Aorta (tissue), 5 donors: ENCODE measurements around the gene ADGRD2. TPM values are rescaled to one million over a fixed set of nuclear protein-coding genes. Genes with fewer than 3 reads are reported as not detected.
A peak's percentile ranks its signal among the peaks of the same experiment; 100 is the strongest.

ENCODE experiments used
- ATAC-seq: fragments of 200-7000 bp; cut with Tn5 transposase; one replicate; pipeline ENCODE4 v1.9.1; 2022; ENCODE audit warnings: moderate library complexity; ENCODE audit not compliant: low FRiP score
- DNase-seq, 2 donors: peaks; one replicate each; pipeline ENCODE4 v3.0.0-alpha.2; 2020
- H3K27ac ChIP-seq, 2 donors: one replicate each; pipeline ENCODE4 v1.5.1; 2013; ENCODE audit warnings: low read length in 2 of 2, mild to moderate bottlenecking in 2 of 2, moderate library complexity in 2 of 2, control low read depth in 1 of 2, inconsistent platforms in 1 of 2, low read depth in 1 of 2
- H3K27me3 ChIP-seq, 2 donors: one replicate each; pipeline ENCODE4 v1.6.1; 2013; ENCODE audit warnings: control low read depth in 1 of 2, low read length in 1 of 2, mild to moderate bottlenecking in 1 of 2, moderate library complexity in 1 of 2; ENCODE audit not compliant: insufficient read depth in 2 of 2, control insufficient read depth in 1 of 2
- H3K36me3 ChIP-seq, 2 donors: one replicate each; pipeline ENCODE4 v1.6.1; 2013; ENCODE audit warnings: control low read depth in 1 of 2, low read length in 1 of 2, mild to moderate bottlenecking in 1 of 2; ENCODE audit not compliant: insufficient read depth in 2 of 2, control insufficient read depth in 1 of 2
- H3K4me1 ChIP-seq, 2 donors: one replicate each; pipeline ENCODE4 v1.6.1; 2013; ENCODE audit warnings: low read length in 2 of 2, control low read depth in 1 of 2, mild to moderate bottlenecking in 1 of 2, moderate library complexity in 1 of 2; ENCODE audit not compliant: insufficient read depth in 2 of 2, control insufficient read depth in 1 of 2
- H3K4me3 ChIP-seq, 2 donors: one replicate each; pipeline ENCODE4 v1.5.1; 2013; ENCODE audit warnings: low read length in 2 of 2, control low read depth in 1 of 2, mild to moderate bottlenecking in 1 of 2
- H3K9me3 ChIP-seq: one replicate; pipeline ENCODE4 v1.6.1; 2013; ENCODE audit warnings: mild to moderate bottlenecking, low read length; ENCODE audit not compliant: control insufficient read depth
- WGBS, 2 donors: extraction: QIAGEN DNeasy Blood & Tissue Kit; methylation state at CpG; one replicate each; pipeline ENCODE4 v1.1.7; 2013; 5-methylcytosine and 5-hydroxymethylcytosine counted together
- intact Hi-C, 2 donors: fragments of 100-400 bp; cut with DNase I; formaldehyde crosslinking; loops; one replicate each; pipeline versions ENCODE4 v1.14.2 to v1.15.0; 2022
- polyA plus RNA-seq, 2 donors: library from polyadenylated mRNA; stranded (reverse); fragments of 200-250 nt; gene quantifications; one replicate each; pipeline ENCODE4 v1.2.3, GENCODE V29; 2013
- total RNA-seq, 2 donors: library from RNA; stranded (reverse); fragmentation: NEBNext Ultra II Directional; extraction: Animal tissue kit (Norgen Biotek cat#: 25700); gene quantifications; one replicate each; pipeline ENCODE4 v1.2.1, GENCODE V29; 2021
- donor health status: healthy with polysubstance abuse.
- donor health status: Bipolar disorder and iron deficiency.
- donor health status: DM: no; HTN: no; CAD: no.
- donor health status: DM: no; HTN: no; CAD: no.
- donor health status: DM: yes; HTN: yes; CAD: no.

The ADGRD2 gene
- total and polyA plus RNA-seq, 4 donors, result not detected

DNA sequence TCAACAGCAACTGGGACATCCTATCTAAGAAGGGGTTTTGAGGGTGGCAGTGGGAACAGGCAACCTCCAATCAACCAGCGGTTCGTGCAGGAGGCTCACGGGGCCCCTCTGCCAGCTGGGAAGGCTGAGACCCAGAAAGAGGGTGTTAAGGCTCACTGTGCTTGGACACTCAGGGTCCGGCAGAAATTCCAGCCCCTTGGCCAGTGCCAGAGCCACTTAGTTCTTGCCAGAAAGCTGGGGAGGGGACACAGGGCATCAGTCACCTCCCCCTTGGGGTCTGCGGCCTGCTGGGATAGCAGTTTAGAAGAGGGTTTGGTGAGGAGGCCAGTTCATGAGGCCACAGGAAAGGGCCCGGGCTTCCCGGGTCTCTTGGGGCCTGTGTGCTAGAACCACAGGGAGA is 20.5 kb downstream of the ADGRD2 start:
- ATAC-seq (no peak), DNase-seq (no peak)
- Histone ChIP-seq H3K27ac (no peak overlapping the region), H3K4me3 (no peak overlapping the region), H3K9me3 (no peaks in the 10 kb centered on the region), H3K36me3 (no peaks in the 10 kb centered on the region), H3K27me3 (no peaks in the 10 kb centered on the region), H3K4me1 (no peaks in the 10 kb centered on the region)
- WGBS, 2 donors, result 89 to 93% methylated on average over 7 of the region's 7 CpGs
- intact Hi-C loops, result no loop called here

DNA sequence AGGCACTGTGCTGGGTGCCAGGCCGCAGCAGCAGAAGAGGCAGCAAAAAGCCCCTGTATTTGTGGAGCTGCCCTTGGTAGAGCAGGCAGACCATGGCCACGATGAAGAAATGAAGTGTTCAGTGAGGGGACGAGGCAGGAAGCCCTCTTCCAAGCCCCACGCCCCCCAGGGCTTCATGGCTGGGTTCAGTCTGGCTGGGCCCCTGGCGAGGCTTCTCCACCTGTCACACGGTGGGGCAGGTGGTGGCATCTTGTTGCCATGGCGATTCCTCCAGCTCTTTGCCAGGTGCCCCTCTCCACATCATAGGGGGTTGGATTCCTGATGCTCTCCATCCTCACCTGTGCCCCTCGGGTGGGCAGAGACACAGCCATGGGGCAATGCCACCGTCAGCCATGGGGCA is 21.5 kb downstream of the ADGRD2 start:
- intact Hi-C loops, result no loop called here
- no peak for ATAC-seq
- Histone ChIP-seq H3K27ac (no peak overlapping the region), H3K4me1 (no peaks in the 10 kb centered on the region), H3K9me3 (no peaks in the 10 kb centered on the region), H3K4me3 (no peak overlapping the region), H3K36me3 (no peaks in the 10 kb centered on the region), H3K27me3 (no peaks in the 10 kb centered on the region)
- no peak for DNase-seq
- 85 to 86% methylated on average over 9 of the region's 9 CpGs for WGBS, 2 donors

DNA sequence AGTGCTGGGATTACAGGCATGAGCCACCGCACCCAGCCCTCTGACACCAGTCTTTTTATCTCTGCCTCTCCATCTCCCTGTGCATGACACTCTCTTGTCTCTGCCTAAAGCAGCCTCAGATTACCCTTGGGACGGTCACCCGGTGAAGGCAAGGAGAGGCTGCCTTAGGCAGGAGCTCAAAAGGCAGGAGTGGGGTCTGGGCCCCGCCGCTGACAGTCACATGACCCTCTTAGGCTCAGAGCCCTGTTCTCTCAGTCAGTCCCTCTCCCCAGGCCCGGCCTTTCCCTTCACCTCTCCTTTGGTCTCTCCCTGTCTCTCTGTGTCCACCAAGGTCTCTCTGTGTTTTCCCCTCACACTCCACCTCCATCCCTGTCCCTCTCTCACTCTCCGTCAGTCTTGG is 22.5 kb downstream of the ADGRD2 start:
- ATAC-seq, result no peak
- 75 to 82% methylated on average over 7 of the region's 7 CpGs for WGBS, 2 donors

DNA sequence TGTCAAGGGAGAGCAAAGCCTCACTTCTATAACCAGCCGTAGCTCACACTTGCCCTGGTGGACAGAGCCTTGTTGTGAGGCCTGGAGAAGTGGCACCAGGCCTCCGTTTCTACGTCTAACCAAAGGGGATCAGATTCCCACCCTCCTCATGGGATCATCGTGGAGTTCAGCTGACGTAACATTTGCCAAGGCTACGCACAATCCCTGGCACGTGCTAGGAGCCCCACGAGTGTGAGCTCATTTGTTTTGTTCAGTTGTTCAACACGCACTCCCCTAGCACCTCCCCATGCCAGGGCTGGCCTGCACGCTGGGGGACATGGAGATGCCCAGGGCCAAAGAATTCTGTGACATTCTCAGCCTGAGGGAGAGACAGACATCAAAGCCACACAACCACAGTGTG is 23.1 kb downstream of the ADGRD2 start:
- Histone ChIP-seq H3K27me3 (no peaks in the 10 kb centered on the region), H3K4me3 (no peak overlapping the region), H3K36me3 (no peaks in the 10 kb centered on the region), H3K9me3 (no peaks in the 10 kb centered on the region), H3K27ac (no peak overlapping the region), H3K4me1 (no peaks in the 10 kb centered on the region)
- intact Hi-C loops, result no loop called here
- 56 to 63% methylated on average over 10 of the region's 10 CpGs for WGBS, 2 donors
- no peak for DNase-seq
- no peak for ATAC-seq

More for the DNA sequence above, 22.5 kb downstream of the ADGRD2 start:
- Histone ChIP-seq H3K4me3 (no peak overlapping the region), H3K36me3 (no peaks in the 10 kb centered on the region), H3K4me1 (no peaks in the 10 kb centered on the region), H3K27ac (no peak overlapping the region), H3K9me3 (no peaks in the 10 kb centered on the region), H3K27me3 (no peaks in the 10 kb centered on the region)
- DNase-seq, result no peak
- intact Hi-C loops, result no loop called here

DNA sequence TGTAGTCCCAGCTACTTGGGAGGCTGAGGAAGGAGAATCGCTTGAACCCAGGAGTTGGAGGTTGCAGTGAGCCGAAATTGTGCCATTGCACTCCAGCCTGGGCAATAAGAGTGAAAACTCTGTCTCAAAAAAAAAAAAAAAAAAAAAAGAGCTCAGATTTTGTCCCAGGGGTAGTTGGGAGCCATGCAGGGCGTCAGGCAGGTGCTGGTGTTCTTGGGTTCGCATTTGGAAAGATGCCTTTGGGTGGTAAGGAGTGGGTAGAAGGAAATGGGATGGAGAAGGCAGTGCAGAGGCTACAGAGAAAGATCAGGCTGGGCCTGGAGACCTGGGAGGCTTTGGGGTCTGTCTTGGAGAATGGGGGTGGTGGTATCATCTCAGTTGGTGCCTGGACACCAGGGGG is 23.9 kb downstream of the ADGRD2 start:
- H3K4me3 ChIP-seq, result no peak overlapping the region
- H3K27me3 ChIP-seq, result no peaks in the 10 kb centered on the region
- H3K27ac ChIP-seq, result no peak overlapping the region
- intact Hi-C loops, result no loop called here
- no peaks in the 10 kb centered on the region for H3K36me3 ChIP-seq
- WGBS, 2 donors, result 78 to 92% methylated on average over 4 of the region's 4 CpGs
- DNase-seq (no peak), ATAC-seq (no peak)
- no peaks in the 10 kb centered on the region for H3K4me1 ChIP-seq
- H3K9me3 ChIP-seq, result no peaks in the 10 kb centered on the region

DNA sequence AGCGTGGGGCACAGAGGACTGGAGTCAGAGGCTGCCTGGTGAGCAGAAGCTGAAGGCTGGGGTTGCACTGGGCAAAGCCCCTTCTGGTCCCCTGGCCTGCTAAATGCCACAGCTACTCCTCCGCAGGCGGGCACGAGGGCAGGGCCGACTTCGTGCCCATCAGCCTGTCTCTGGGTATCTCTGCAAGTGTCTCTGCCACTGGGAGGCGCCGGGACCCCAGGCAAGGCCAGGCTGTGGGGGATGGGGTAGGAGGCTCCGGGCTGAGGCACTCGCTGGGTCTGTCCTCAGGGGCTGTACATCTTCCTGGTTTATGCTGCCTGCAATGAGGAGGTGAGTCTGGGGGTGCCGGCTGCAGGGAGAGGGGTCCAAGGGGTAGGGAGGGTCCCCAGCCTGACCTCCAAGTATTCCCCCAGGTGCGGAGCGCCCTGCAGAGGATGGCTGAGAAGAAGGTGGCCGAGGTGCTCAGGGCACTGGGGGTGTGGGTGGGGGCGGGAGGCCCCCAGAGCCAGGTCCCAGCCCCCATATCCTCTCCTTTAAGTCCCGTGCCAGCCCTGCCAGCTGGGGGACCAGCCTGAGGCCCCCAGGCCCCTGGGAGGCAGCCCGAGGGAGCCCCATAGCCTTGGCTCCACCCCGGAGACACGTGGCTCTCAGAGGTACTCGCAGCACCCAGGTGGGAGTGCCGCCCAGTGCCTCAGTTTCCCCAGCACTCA is 25.1 kb downstream of the ADGRD2 start:
- Histone ChIP-seq H3K4me3 (no peak overlapping the region), H3K9me3 (no peaks in the 10 kb centered on the region), H3K27ac (no peak overlapping the region), H3K36me3 (no peaks in the 10 kb centered on the region), H3K4me1 (no peaks in the 10 kb centered on the region), H3K27me3 (no peaks in the 10 kb centered on the region)
- intact Hi-C loops, result no loop called here
- WGBS, 2 donors, result 70% methylated on average over 19 to 21 of the region's 21 CpGs
- peak; percentile 16 for ATAC-seq
- no peak for DNase-seq

DNA sequence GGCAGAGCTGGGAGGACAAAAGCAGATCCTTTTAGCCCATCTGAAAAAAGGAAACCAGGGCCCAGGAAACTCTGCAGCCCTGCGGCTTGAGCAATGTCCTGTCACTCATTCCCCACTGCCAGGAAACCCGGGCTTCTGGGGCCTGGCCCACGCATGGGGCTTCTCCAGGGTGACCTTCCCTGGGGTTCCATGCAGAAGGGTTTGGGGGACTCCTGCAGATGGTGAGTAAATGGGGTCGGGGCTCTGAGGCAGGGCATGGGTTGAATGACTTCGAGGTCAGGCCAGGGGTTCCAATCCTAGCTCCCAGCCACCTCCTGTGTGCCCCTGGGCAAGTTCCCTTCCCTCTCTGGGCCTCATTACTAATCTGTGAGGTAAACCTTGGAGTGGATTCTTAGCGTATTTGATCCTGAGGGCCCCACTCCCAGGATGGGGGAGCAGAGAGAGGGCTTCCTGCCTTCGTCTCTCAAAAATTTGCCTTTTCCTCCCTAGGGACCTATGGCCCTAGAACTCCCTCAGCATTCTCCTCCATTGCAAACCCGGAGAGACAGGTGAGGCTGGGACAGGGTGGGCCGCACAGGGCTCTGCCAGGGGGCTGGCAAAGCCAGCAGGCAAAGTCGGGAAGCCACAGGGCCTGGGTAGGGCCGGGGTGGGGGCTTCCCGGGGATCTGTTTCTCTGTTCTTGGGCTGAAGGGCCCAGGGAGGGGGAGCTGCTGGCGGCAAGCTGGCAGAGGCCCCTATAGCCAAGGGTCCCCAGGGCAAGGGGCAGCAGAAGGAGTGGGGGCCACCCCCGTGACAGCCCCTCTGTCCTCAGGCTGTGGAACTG is 25.8 kb downstream of the ADGRD2 start:
- H3K4me3 ChIP-seq, result no peak overlapping the region
- no peaks in the 10 kb centered on the region for H3K4me1 ChIP-seq
- no peak for DNase-seq
- H3K36me3 ChIP-seq, result no peaks in the 10 kb centered on the region
- H3K27ac ChIP-seq, result no peak overlapping the region
- H3K27me3 ChIP-seq, result no peaks in the 10 kb centered on the region
- H3K9me3 ChIP-seq, result no peaks in the 10 kb centered on the region
- no peak for ATAC-seq
- WGBS, 2 donors, result 59 to 76% methylated on average over 14 of the region's 14 CpGs
- intact Hi-C loops, result no loop called here

DNA sequence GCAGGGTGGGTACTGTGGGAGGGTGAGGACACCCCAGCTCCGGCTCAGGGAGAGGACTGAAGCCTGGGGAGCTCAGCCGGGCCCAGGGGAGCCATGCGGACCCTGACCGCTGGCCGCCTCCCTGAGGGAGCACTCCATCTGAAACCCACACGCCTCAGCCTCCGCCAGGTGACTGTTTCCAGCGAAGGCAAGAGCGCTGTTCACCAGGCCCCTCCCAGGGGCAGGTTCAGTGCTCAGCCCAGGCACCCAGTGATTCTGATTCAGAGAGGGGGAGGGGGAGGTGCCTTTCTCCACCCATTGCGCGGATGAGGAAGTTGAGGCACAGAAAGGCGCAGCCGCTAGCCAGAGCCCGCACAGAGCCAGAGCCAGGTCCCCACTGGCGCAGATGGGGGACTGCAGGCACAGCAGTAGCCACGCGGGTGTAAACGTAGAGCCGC is 27.0 kb downstream of the ADGRD2 start:
- H3K4me1 ChIP-seq, result no peaks in the 10 kb centered on the region
- H3K4me3 ChIP-seq, result no peak overlapping the region
- H3K9me3 ChIP-seq, result no peaks in the 10 kb centered on the region
- DNase-seq, result no peak
- no peak for ATAC-seq
- intact Hi-C loops, result no loop called here
- no peaks in the 10 kb centered on the region for H3K36me3 ChIP-seq
- no peak overlapping the region for H3K27ac ChIP-seq
- 25 to 30% methylated on average over 17 to 19 of the region's 19 CpGs for WGBS, 2 donors
- no peaks in the 10 kb centered on the region for H3K27me3 ChIP-seq
